K562 (cell line): ENCODE measurements around the gene GRK3. TPM values are rescaled to one million over a fixed set of nuclear protein-coding genes. Genes with fewer than 3 reads are reported as not detected.

Experiments
- ATAC-seq: fragments of 200-7000 bp; cut with Tn5 transposase; 3 replicates; pipeline ENCODE4 v1.9.1; 2020; ENCODE audit warnings: moderate library complexity
- BruUV-seq: library from RNA; stranded (reverse); fragments of 400-500 nt; replicated peaks from 2 replicates; lab custom pipeline; 2021; lab: Mats Ljungman, UMichigan
- CTCF ChIA-PET: fragments of 300-600 bp; formaldehyde crosslinking; extraction: SDS; loops from one replicate; lab custom pipeline; 2021; ENCODE audit warnings: low intra/inter-chr PET ratio; lab: Yijun Ruan, JAX
- POLR2A ChIA-PET: fragments of 300-600, 350-650 bp; sonication (Branson Sonifier 250); formaldehyde crosslinking; extraction: SDS; loops from one replicate; lab custom pipeline; 2021; ENCODE audit warnings: antibody characterized with exemption, inconsistent platforms; lab: Yijun Ruan, JAX
- DNase-seq, 4 experiments: peaks; one replicate each; pipeline versions ENCODE4 v3.0.0 to v3.0.0-alpha.2; 2011 to 2018; ENCODE audit warnings: low spot score in 3 of 4, mixed read lengths in 3 of 4; ENCODE audit errors: extremely low read depth in 1 of 4
- FAIRE-seq: peaks from 2 replicates; lab custom pipeline; 2011; peaks lifted over from hg19 to GRCh38; lab: Jason Lieb, UNC
- H2AFZ ChIP-seq: 2 replicates; pipeline ENCODE4 v1.6.0; 2011; ENCODE audit warnings: low read depth, low read length, control low read depth, inconsistent platforms
- H3K27ac ChIP-seq: fragments of 200-600 bp; 3 replicates; pipeline ENCODE4 v1.8.0; 2011; ENCODE audit warnings: low read depth, mild to moderate bottlenecking, control low read depth, inconsistent platforms, low read length, moderate library complexity, mixed read lengths; ENCODE audit errors: extremely low read depth
- H3K27me3 ChIP-seq, 2 experiments: fragments of 300-600 bp in 1 of 2; 2 replicates in 1 of 2; 3 replicates in 1 of 2; pipeline versions ENCODE4 v1.6.0 to v1.8.0; 2011; ENCODE audit warnings: inconsistent platforms in 2 of 2, low read length in 2 of 2, mild to moderate bottlenecking in 1 of 2, mixed read lengths in 1 of 2, moderate library complexity in 1 of 2; ENCODE audit not compliant: control insufficient read depth in 2 of 2, insufficient read depth in 2 of 2
- H3K36me3 ChIP-seq: fragments of 300-600 bp; 3 replicates; pipeline ENCODE4 v1.8.0; 2011; ENCODE audit warnings: mild to moderate bottlenecking, low read length, inconsistent platforms; ENCODE audit not compliant: control insufficient read depth, insufficient read depth
- H3K4me1 ChIP-seq, 2 experiments: fragments of 200-600 bp in 1 of 2; replicated peaks in 1 of 2; 2 replicates in 1 of 2; 3 replicates in 1 of 2; pipeline versions ENCODE4 v1.5.1 to v1.8.0; 2011; ENCODE audit warnings: inconsistent platforms in 2 of 2, low read length in 2 of 2, mild to moderate bottlenecking in 1 of 2, mixed read lengths in 1 of 2, moderate library complexity in 1 of 2; ENCODE audit not compliant: control insufficient read depth in 2 of 2, insufficient read depth in 2 of 2
- H3K4me2 ChIP-seq: 2 replicates; pipeline ENCODE4 v1.6.1; 2011; ENCODE audit warnings: low read length, control low read depth, inconsistent platforms, mixed read lengths; ENCODE audit not compliant: insufficient read depth
- H3K4me3 ChIP-seq: fragments of 200-600 bp; sonication (generic), shearing (Covaris generic); 2 replicates; pipeline ENCODE4 v1.5.1; 2016; ENCODE audit warnings: control low read depth, inconsistent platforms
- H3K79me2 ChIP-seq: fragments of 200-600 bp; 3 replicates; pipeline ENCODE4 v1.8.0; 2011; ENCODE audit warnings: low read length, inconsistent platforms; ENCODE audit not compliant: control insufficient read depth, insufficient read depth
- H3K9ac ChIP-seq, 2 experiments: 2 replicates each; pipeline versions ENCODE4 v1.6.0 to v1.6.1; 2011; ENCODE audit warnings: low read depth in 2 of 2, low read length in 2 of 2, control low read depth in 1 of 2, inconsistent platforms in 1 of 2, mild to moderate bottlenecking in 1 of 2, mixed read lengths in 1 of 2; ENCODE audit not compliant: insufficient read depth in 1 of 2
- H3K9me1 ChIP-seq: one replicate; pipeline ENCODE4 v1.6.0; 2011; ENCODE audit warnings: inconsistent platforms, mild to moderate bottlenecking, low read length, moderate library complexity; ENCODE audit not compliant: control insufficient read depth, insufficient read depth
- H3K9me3 ChIP-seq: replicated peaks from 2 replicates; pipeline ENCODE4 v1.5.1; 2011; ENCODE audit warnings: low read depth, low read length, inconsistent platforms; ENCODE audit not compliant: control insufficient read depth, insufficient read depth
- H4K20me1 ChIP-seq: replicated peaks from 2 replicates; pipeline ENCODE4 v1.6.1; 2011; ENCODE audit warnings: low read length, inconsistent platforms, mixed read lengths; ENCODE audit not compliant: control insufficient read depth, insufficient read depth
- AFF1 ChIP-seq, 2 experiments: fragments of 450-650 bp; IDR thresholded peaks; 2 replicates each; pipeline ENCODE4 v1.6.1; 2018; ENCODE audit warnings: mild to moderate bottlenecking in 2 of 2, low read depth in 1 of 2; ENCODE audit not compliant: partially characterized antibody in 2 of 2
- ELF2 ChIP-seq: fragments of 250-450 bp; sonication (Bioruptor Pico); IDR thresholded peaks from 2 replicates; pipeline ENCODE4 v1.5.0; 2021; ENCODE audit warnings: mild to moderate bottlenecking
- ETV1 ChIP-seq: fragments of 450-650 bp; conservative IDR thresholded peaks from 2 replicates; pipeline ENCODE4 v1.6.1; 2016; ENCODE audit warnings: missing genetic modification characterization, control low read depth, low read depth, missing compliant biosample characterization
- FOXJ2 ChIP-seq: fragments of 200-800 bp; sonication (Bioruptor generic); IDR thresholded peaks from 2 replicates; pipeline ENCODE4 v1.6.1; 2016; ENCODE audit warnings: missing genetic modification characterization, missing compliant biosample characterization
- GATA2 ChIP-seq: sonication (generic); formaldehyde crosslinking; IDR thresholded peaks from 2 replicates; pipeline ENCODE4 v1.4.0; 2020; ENCODE audit warnings: mild to moderate bottlenecking, missing genetic modification reagents
- KLF10 ChIP-seq: fragments of 250-450 bp; sonication (Bioruptor Pico); IDR thresholded peaks from 2 replicates; pipeline ENCODE4 v1.6.1; 2021; ENCODE audit warnings: matching md5 sums
- STAT5B ChIP-seq: fragments of 250-450 bp; sonication (Bioruptor Pico); IDR thresholded peaks from 2 replicates; pipeline ENCODE4 v1.8.0; 2021; ENCODE audit warnings: mild to moderate bottlenecking, inconsistent platforms
- TRIM28 ChIP-seq: fragments of 450-650 bp; IDR thresholded peaks from 2 replicates; pipeline ENCODE4 v1.6.1; 2017
- ZNF175 ChIP-seq: fragments of 200-800 bp; sonication (Bioruptor generic); IDR thresholded peaks from 2 replicates; pipeline ENCODE4 v1.6.1; 2016; ENCODE audit warnings: low read depth, mild to moderate bottlenecking, missing genetic modification characterization, missing compliant biosample characterization
- ZNF695 ChIP-seq: fragments of 450-650 bp; formaldehyde crosslinking; IDR thresholded peaks from 2 replicates; pipeline ENCODE4 v1.4.0; 2020; ENCODE audit warnings: mild to moderate bottlenecking, moderate library complexity
- WGBS: fragments of 100-300 bp; shearing (Covaris generic); methylation state at CpG from one replicate; pipeline ENCODE4 v1.1.6; 2016; ENCODE audit warnings: low coverage, mixed read lengths; ENCODE audit not compliant: insufficient coverage; ENCODE audit errors: missing lambda C conversion rate; 5-methylcytosine and 5-hydroxymethylcytosine counted together
- in situ Hi-C: fragments of 300-500 bp; cut with MboI; formaldehyde crosslinking; loops from 4 replicates; pipeline ENCODE4 v1.15.0; 2018; ENCODE audit warnings: inconsistent platforms, mixed read lengths
- intact Hi-C: fragments of 100-400 bp; cut with micrococcal nuclease; formaldehyde crosslinking; loops from 2 replicates; pipeline ENCODE4 v1.14.2; 2022
- polyA plus RNA-seq, 8 experiments: library from polyadenylated mRNA; depleted of rRNA in 4 of 8; stranded (reverse) in 5 of 8; unstranded in 3 of 8; fragments of >200 nt; fragmentation: Nextera tagmentation in 2 of 8; fragmentation: Illumina TruSeq in 1 of 8; extraction: Ambion mirVana in 2 of 8; extraction: Trizol in 1 of 8; gene quantifications; 2 replicates each; pipeline versions ENCODE4 v1.2.1 to v1.2.3, GENCODE V29; 2011 to 2014; ENCODE audit warnings: inconsistent platforms in 1 of 8, missing spikeins in 1 of 8
- total RNA-seq, 7 experiments: library from RNA; depleted of rRNA in 6 of 7; stranded (reverse); fragments of >200 nt in 6 of 7; fragmentation: Illumina TruSeq in 2 of 7; extraction: Trizol in 2 of 7; gene quantifications; 2 replicates each; pipeline versions ENCODE4 v1.2.1 to v1.2.3, GENCODE V29; 2011 to 2021; ENCODE audit warnings: low replicate concordance in 1 of 7

GRK3 gene
- total and polyA plus RNA-seq, 9 of the 15 experiments (the other 6 are each of a cell fraction or from before 2014, with no cell fraction given): 1.4 to 7.6 (median 3.6) TPM

GRCh38 chr22:25629613-25630012, 65.1 kb downstream of the GRK3 start:
- DNase-seq (no peak), FAIRE-seq (no peak), ATAC-seq (no peak)
- 10% methylated on average over 2 of the region's 2 CpGs for WGBS
- intact Hi-C loops (no loop called here), in situ Hi-C loops (no loop called here)
- Histone ChIP-seq H3K79me2 (no peaks in the 10 kb centered on the region), H3K27me3 (no peaks in the 10 kb centered on the region), H3K9me1 (no peaks in the 10 kb centered on the region), H4K20me1 (no peaks in the 10 kb centered on the region), H3K4me2 (no peak overlapping the region), H3K4me1 (no peaks in the 10 kb centered on the region; a peak in 1 of 5 replicates), H3K27ac (no peak overlapping the region), H3K4me3 (no peak overlapping the region), H3K9me3 (no peaks in the 10 kb centered on the region), H2AFZ (no peak overlapping the region), H3K36me3 (no peaks in the 10 kb centered on the region), H3K9ac (no peak overlapping the region)
- TF ChIP-seq ZNF695 (CRISPR knock-in tag) (no peak), TRIM28 (no peak), STAT5B (CRISPR knock-in tag) (no peak), ETV1 (tag) (no peak), FOXJ2 (tag) (no peak)
- ChIA-PET POLR2A (interaction anchor here (0.6 kb wide), 1 partner anchor 156 kb away, joined by 3 read pairs; no protein-coding TSS in a partner anchor), CTCF (no interaction called here)
- BruUV-seq: no TSS peak

GRCh38 chr22:25630447-25630846, 66.0 kb downstream of the GRK3 start:
- H3K9me3 ChIP-seq: no peaks in the 10 kb centered on the region
- POLR2A ChIA-PET: no interaction called here
- FAIRE-seq (no peak), ATAC-seq (no peak), DNase-seq (no peak)
- 70% methylated on average over 5 of the region's 5 CpGs for WGBS
- no peaks in the 10 kb centered on the region for H4K20me1 ChIP-seq
- H3K4me3 ChIP-seq: no peak overlapping the region
- no peaks in the 10 kb centered on the region for H3K9me1 ChIP-seq
- no peaks in the 10 kb centered on the region for H3K27me3 ChIP-seq
- H3K4me1 ChIP-seq: no peaks in the 10 kb centered on the region; a peak in 1 of 5 replicates
- no peak overlapping the region for H3K9ac ChIP-seq
- no TSS peak for BruUV-seq
- intact Hi-C loops (no loop called here), in situ Hi-C loops (no loop called here)
- no peak overlapping the region for H2AFZ ChIP-seq
- H3K4me2 ChIP-seq: no peak overlapping the region
- no peaks in the 10 kb centered on the region for H3K79me2 ChIP-seq
- no peaks in the 10 kb centered on the region for H3K36me3 ChIP-seq
- no peak overlapping the region for H3K27ac ChIP-seq
- CTCF ChIA-PET: no interaction called here
- TF ChIP-seq GATA2 (CRISPR knock-in tag) (no peak), ZNF175 (CRISPR knock-in tag) (no peak), ELF2 (CRISPR knock-in tag) (no peak), AFF1 (IDR thresholded peaks at IDR 0.05; ENCODE audit: low read depth in 1 of 2, partially characterized antibody in 2 of 2) (no peak), KLF10 (CRISPR knock-in tag) (no peak)
